Left kidney (tissue), 2 donors: ENCODE results near the gene GLYR1. TPM values are rescaled to one million over a fixed set of nuclear protein-coding genes. Genes with fewer than 3 reads are reported as not detected.

Experiments
- DNase-seq: peaks from one replicate; pipeline ENCODE4 v3.0.0-alpha.2; 2013
- polyA plus RNA-seq: library from polyadenylated mRNA; unstranded; fragments of 120-200 nt; gene quantifications from one replicate; pipeline ENCODE4 v1.2.1, GENCODE V29; 2013; ENCODE audit not compliant: insufficient read length

GLYR1 gene
- polyA plus RNA-seq, 1 donor, result 163 TPM

DNA sequence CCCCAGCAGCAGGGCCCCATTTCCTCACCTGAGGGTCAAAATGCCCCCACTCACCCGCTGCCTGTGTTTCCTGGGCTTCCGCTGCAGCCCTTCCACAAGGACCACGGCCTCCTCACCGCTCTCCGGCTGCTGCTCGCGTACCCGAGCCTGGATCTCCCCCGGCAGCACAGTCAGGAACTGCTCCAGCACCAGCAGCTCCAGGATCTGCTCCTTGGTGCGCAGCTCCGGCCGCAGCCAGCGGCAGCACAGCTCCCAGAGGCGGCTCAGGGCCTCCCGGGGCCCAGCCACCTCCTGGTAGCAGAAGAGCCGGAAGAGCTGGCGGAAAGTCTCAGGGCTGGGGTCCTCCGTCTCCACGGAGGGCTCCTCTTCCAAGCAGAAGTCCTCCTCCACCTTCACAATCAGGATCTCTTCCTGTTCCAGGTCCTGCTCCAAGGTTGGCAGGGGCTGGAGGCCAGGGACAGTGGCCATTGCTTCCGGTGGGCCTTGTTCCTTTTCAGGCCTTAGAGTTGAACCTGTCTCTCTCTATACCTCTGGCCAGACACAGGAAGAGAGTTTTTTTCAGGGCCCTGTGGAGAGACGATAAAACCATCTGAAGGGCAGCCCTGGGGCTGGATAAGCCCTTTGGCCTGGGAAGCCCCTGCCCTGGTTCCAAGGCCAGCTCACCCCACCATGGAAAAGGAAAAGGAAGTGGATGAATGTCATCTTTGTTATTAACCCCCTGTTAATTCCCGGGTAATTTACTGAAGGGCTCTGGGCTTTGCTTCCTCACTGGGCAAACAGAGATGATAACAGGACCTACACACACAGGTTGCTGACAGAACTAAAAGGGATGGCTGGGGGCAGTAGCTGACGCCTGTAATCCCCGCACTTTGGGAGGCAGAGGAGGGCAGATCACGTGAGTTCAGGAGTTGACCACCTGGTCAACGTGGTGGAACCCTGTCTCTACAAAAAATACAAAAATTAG is 81.3 kb downstream of the GLYR1 start:
- no peak for DNase-seq

DNA sequence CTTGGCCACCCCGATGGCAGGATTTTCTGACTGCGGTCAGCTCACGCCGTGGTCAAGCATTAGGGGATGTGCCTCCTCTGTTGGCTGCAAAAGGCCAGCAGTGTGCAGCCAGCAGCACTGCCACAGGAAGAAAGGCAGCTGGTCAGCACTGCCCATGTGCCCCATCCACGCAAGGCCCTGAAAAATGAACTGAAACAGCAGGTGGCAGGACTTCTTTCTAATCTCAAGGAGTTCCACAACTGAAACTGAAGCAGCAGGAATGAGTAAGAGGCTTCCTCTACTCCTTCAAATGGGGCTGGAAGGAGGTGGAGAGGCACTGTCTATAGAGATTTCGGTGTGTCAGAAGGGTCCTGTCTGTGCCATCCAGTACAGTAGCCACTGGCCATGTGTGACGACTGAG is 83.3 kb downstream of the GLYR1 start:
- DNase-seq, result no peak

DNA sequence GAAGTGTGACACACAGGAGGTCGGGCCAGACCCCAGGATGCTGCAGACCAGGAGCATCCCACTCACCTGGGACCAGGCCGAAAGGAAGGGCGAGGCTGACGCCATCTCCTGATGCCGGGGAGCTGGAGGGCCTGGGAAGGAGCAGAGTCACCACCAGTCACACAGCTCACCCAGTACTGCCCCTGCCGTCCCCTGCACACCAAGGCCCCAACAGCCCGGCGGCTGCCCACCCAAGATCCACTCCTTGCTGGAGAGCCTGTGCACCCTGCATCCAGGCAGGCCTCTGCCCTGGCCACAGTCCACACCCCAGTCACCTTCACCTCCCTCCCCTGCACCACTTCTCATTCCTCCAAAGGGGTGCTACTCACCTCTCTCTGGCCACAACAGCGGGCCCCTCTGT is 84.9 kb downstream of the GLYR1 start:
- no peak for DNase-seq

DNA sequence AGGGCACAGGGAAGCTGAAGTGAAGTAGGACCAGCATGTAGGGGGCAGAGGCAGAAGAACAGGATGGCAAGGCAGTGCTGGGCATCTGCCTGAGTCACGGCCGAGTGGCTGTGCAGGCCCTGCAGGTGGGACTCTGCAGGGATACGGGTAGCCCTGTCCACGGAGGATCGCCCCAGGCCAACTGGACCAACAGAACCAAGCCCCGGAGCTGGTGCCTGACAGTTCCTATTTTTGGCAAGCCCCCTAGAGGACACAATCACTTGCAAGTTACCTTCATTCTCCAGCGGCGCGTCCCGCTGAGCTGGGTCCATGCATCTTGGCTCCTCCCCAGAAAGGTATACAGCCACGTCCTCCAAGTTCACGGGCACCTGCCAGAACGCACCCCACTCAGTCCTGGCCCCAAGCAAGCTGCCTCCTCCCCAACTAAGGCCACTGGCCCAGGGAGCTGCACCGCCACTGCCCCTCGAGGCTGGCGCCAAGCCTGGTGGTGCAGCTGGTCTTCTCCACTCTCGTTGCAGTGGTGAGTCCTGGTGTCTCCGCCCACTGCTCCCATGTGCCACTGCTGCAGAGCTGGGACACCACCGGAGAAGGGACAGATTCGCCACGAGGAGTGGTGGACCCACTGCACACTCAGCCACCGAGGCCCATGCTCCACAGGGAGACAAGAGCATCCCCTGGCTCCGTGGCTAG is 86.7 kb downstream of the GLYR1 start:
- no peak for DNase-seq

DNA sequence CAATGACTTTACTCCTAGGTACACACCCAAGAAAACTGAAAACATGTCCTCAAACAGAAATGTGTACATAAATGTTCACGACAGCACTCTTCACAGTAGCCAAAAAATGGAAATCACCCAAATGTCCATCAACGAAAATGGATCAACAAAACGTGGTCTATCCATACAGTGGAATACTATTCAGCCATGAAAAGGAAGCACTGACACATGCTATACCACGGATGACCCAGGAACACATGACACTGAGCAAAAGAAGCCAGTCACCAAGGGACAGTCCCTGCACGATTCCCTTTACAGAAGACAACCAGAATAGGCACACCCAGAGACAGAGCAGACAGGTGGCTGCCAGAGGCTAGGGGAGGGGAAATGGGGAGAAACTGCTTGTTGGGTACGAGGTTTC is 91.4 kb downstream of the GLYR1 start:
- DNase-seq, result no peak

DNA sequence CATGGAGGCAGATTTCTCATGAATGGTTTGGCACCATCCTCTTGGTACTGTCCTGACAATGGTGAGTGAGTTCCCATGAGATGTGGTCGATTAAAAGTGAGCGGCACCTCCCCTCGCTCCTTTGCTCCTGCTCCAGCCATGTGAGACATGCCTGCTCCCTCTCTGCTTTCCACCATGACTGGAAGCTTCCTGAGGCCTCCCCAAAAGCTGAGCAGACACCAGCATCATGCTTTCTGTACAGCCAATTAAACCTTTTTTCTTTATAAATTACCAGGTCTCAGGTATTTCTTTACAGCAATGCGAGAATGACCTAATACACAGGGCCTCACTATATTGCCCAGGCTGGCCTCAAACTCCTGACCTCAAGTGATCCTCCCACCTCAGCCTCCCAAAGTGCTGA is 92.2 kb downstream of the GLYR1 start:
- no peak for DNase-seq

DNA sequence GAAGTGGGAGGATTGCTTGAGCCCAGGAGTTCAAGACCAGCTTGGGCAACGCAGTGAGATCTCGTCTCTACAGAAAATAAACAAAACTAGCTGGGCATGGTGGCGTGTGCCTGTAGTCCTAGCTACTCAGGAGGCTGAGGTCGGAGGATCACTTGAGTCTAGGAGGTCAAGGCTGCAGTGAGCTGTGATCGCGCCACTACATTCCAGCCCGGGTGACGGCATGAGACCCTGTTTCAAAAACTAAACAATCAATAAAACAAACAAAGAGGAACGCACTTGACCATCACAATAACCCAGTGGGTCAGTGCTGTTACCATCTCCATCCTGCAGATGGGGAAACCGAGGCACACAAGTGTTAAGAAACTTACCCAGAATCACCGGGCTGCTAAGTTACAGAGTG is 93.9 kb downstream of the GLYR1 start:
- DNase-seq, result no peak

Other genes with a start within 250 kb of the GLYR1 start
- gene UBALD1, start 232.4 kb downstream of the GLYR1 start, polyA plus RNA-seq, result 13.3 TPM
- gene MGRN1, start 222.5 kb downstream of the GLYR1 start, polyA plus RNA-seq, result 49.1 TPM
- gene NUDT16L1, start 153.7 kb downstream of the GLYR1 start, polyA plus RNA-seq, result 32.5 TPM
- gene ANKS3, start 113.0 kb downstream of the GLYR1 start, polyA plus RNA-seq, result 32.4 TPM
- 2.2 TPM for gene DNAAF8, start 112.8 kb downstream of the GLYR1 start, polyA plus RNA-seq
- 14.3 TPM for gene ZNF500, start 80.1 kb downstream of the GLYR1 start, polyA plus RNA-seq
- gene SEPTIN12, start 58.9 kb downstream of the GLYR1 start, polyA plus RNA-seq, result 0.57 TPM
- gene SMIM22, start 51.9 kb downstream of the GLYR1 start, polyA plus RNA-seq, result 5.8 TPM
- gene ROGDI, start 44.7 kb downstream of the GLYR1 start, polyA plus RNA-seq, result 26.3 TPM
- gene UBN1, start 193 bp upstream of the GLYR1 start, polyA plus RNA-seq, result 39.1 TPM
- 30.3 TPM for gene PPL, start 89.9 kb upstream of the GLYR1 start, polyA plus RNA-seq
- gene SEC14L5, start 111.0 kb upstream of the GLYR1 start, polyA plus RNA-seq, result 0.12 TPM
- gene NAGPA, start 186.6 kb upstream of the GLYR1 start, polyA plus RNA-seq, result 12.2 TPM
- gene C16orf89, start 218.7 kb upstream of the GLYR1 start, polyA plus RNA-seq, result 3.3 TPM
- 23.5 TPM for gene ALG1, start 224.6 kb upstream of the GLYR1 start, polyA plus RNA-seq